Chondrocyte (in vitro differentiated cells): ENCODE data around the gene VCP. TPM values are rescaled to one million over a fixed set of nuclear protein-coding genes. Genes with fewer than 3 reads are reported as not detected.
A peak's percentile ranks its signal among the peaks of the same experiment; 100 is the strongest.

Experiments used
- DNase-seq: peaks from one replicate; pipeline ENCODE4 v3.0.0; 2021; ENCODE audit warnings: mixed read lengths, low spot score
- H3K27ac Mint-ChIP-seq: one replicate; pipeline ENCODE4 v1.8.0; 2021; ENCODE audit warnings: mild to moderate bottlenecking, moderate library complexity, mixed read lengths; ENCODE audit not compliant: unreplicated experiment
- H3K27me3 Mint-ChIP-seq: 2 replicates; pipeline ENCODE4 v1.8.0; 2021; ENCODE audit warnings: low read depth, mixed read lengths
- H3K36me3 Mint-ChIP-seq: 2 replicates; pipeline ENCODE4 v1.8.0; 2021; ENCODE audit warnings: low read depth, mixed read lengths
- H3K4me1 Mint-ChIP-seq: 2 replicates; pipeline ENCODE4 v1.8.0; 2021; ENCODE audit warnings: low read depth, mild to moderate bottlenecking, mixed read lengths
- H3K4me3 Mint-ChIP-seq: one replicate; pipeline ENCODE4 v1.8.0; 2021; ENCODE audit warnings: mild to moderate bottlenecking, moderate library complexity, mixed read lengths; ENCODE audit not compliant: unreplicated experiment
- H3K9me3 Mint-ChIP-seq: 2 replicates; pipeline ENCODE4 v1.8.0; 2021; ENCODE audit warnings: low read depth, mixed read lengths
- CTCF ChIP-seq: fragments of 200-600 bp; sonication (generic); IDR thresholded peaks from 2 replicates; pipeline ENCODE4 v1.5.0; 2021; ENCODE audit warnings: antibody characterized with exemption, mild to moderate bottlenecking, moderate library complexity
- total RNA-seq: library from RNA; stranded (reverse); gene quantifications from 3 replicates; pipeline ENCODE4 v1.2.1, GENCODE V29; 2021

The VCP gene
- total RNA-seq, 1 donor from 2014 or later: 254 TPM

GRCh38 chr9:35085078-35085477 is 12.7 kb upstream of the VCP start:
- TF ChIP-seq CTCF: no peak
- no peaks in the 10 kb centered on the region for H3K27me3 Mint-ChIP-seq
- H3K36me3 Mint-ChIP-seq: peaks cover 9% of the 10 kb centered on the region
- no peak overlapping the region for H3K4me3 Mint-ChIP-seq
- peaks cover 4% of the 10 kb centered on the region for H3K4me1 Mint-ChIP-seq
- no peaks in the 10 kb centered on the region for H3K9me3 Mint-ChIP-seq
- H3K27ac Mint-ChIP-seq: no peak overlapping the region
- no peak for DNase-seq

DNA sequence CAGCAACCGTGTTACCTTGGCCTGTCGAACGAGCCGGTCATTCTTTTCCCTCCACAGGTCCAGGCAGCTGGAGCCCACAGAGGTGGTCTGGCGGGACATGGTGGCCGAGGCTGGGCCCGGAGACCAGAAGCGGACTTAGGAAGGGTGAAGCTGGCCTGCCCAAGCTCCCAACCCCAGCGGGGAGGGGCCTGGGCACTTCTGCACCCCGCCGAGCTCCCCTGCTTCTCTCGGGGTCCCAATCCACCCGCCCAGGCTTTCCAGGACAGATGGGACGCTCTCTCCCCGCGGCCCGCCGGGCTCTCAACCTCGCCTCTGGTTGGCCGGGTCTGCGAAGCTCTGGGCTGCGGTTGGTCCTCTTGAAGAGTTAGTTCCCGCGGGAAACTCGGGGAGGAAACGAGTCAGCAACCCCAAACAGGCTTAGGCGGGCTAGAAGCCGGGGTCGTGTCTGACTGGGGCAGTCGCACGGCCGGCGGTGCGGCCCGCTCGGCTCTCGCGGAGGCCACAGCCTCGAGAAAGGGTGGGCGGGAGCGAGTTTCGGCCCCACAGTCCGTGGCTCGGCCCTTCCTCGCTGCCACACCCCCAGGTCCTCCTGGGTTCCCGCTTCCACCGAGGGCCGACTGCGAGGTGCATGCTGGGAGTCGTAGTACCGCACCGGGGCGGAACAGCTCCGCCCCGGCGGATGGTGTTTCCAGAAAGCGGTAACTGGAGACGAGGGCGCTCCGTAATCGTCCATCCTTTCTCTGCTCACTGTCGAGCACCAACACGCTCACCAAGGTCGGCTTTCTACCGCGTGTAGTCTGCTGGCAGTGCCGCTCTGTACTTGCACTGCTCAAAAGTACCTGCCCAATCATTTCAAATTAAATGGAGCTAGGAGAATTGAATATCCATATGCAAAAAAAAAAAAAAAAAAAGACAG is 7.3 kb upstream of the VCP start, which contains the start of gene FANCG:
Gene FANCG, minus strand, starts transcription at position 517 of the 916 bp plus-strand sequence. Its CDS starts 418 bp downstream, at position 99.
- H3K9me3 Mint-ChIP-seq: no peaks in the 10 kb centered on the region

DNA sequence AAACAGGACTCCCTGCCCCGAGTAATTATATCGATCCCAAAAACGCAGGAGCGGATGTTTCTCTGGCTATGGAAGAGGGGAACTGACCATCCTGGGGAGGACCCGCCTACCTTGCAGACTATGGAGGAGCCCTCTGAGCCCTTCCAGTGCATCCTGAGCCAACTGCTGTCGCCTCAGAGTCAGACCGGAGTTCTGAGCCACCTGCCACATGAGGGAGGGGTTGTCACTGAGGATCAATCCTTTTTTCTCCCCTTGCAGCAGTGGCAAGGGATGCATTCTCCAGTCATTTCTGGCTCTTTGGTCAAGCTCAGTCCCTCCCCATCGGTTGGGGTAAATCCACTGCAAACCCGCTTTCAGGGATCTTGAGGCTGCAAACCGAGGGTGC is 6.6 kb upstream of the VCP start:
- no peaks in the 10 kb centered on the region for H3K9me3 Mint-ChIP-seq
- H3K4me1 Mint-ChIP-seq: peaks cover 23% of the 10 kb centered on the region
- no peak for DNase-seq
- peak overlapping the region; percentile 89 for H3K4me3 Mint-ChIP-seq
- H3K27ac Mint-ChIP-seq: peak overlapping the region; percentile 93
- TF ChIP-seq CTCF: no peak
- no peaks in the 10 kb centered on the region for H3K27me3 Mint-ChIP-seq
- peaks cover 10% of the 10 kb centered on the region for H3K36me3 Mint-ChIP-seq

More for the DNA sequence above, 7.3 kb upstream of the VCP start, which contains the start of gene FANCG:
- peaks cover 23% of the 10 kb centered on the region for H3K4me1 Mint-ChIP-seq
- no peaks in the 10 kb centered on the region for H3K27me3 Mint-ChIP-seq
- H3K27ac Mint-ChIP-seq: peak within 1 kb of the TSS; percentile 93
- H3K4me3 Mint-ChIP-seq: peak within 1 kb of the TSS; percentile 89
- H3K36me3 Mint-ChIP-seq: peaks cover 7% of the 10 kb centered on the region
- TF ChIP-seq CTCF: peak; percentile 33
- peak; percentile 97 for DNase-seq

DNA sequence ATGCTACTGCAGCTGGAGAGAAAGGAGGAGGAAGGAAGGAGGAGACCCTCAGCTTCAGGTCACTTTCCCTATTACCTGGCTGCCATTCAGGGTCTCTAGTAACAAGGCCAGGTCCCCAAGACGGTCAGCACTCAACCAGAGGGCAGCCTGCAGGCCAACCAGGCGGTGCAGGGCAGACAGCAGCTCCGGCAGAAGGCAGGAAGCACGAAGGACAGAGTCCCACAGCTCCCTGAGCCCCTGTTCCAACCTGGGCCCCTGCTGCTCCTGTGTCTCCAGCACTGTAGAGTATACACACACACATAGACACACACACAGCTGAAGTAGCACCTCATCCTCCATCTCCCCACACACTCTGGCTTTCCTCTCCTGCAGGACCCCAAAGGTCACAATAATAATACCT is 5.6 kb upstream of the VCP start:
- no peaks in the 10 kb centered on the region for H3K9me3 Mint-ChIP-seq
- no peak for TF ChIP-seq CTCF
- no peak for DNase-seq
- peak overlapping the region; percentile 22 for H3K27ac Mint-ChIP-seq
- peaks cover 10% of the 10 kb centered on the region for H3K36me3 Mint-ChIP-seq
- peaks cover 24% of the 10 kb centered on the region for H3K4me1 Mint-ChIP-seq
- peak overlapping the region; percentile 89 for H3K4me3 Mint-ChIP-seq
- no peaks in the 10 kb centered on the region for H3K27me3 Mint-ChIP-seq

GRCh38 chr9:35076848-35077247 is 4.4 kb upstream of the VCP start:
- TF ChIP-seq CTCF: no peak
- Mint-ChIP-seq H3K4me1 (peaks cover 30% of the 10 kb centered on the region), H3K36me3 (peaks cover 10% of the 10 kb centered on the region), H3K27ac (no peak overlapping the region), H3K27me3 (no peaks in the 10 kb centered on the region), H3K9me3 (no peaks in the 10 kb centered on the region), H3K4me3 (no peak overlapping the region)
- DNase-seq: no peak
